ENCODE measurements around the gene USH1C.

USH1C gene

DNA sequence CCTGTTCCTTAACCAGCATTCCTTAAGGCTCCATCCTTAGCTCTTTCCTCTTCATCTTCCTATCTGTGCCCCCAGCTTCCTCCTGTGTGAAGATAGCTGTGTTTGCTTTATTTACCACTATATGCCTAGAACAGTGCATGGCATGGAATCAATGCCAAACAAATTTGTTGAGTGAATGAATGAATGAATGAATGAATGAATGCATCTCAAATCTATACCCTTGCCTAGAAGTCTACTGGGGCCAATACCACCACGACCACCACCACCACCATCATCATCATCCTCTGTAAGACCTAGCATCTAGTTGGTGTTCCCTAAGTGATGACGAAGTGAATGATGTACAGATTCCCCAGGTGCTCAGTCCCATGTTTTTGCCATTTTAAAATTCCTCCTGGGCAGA is 2.0 kb upstream of the USH1C start:
- DNase-seq: no peak

DNA sequence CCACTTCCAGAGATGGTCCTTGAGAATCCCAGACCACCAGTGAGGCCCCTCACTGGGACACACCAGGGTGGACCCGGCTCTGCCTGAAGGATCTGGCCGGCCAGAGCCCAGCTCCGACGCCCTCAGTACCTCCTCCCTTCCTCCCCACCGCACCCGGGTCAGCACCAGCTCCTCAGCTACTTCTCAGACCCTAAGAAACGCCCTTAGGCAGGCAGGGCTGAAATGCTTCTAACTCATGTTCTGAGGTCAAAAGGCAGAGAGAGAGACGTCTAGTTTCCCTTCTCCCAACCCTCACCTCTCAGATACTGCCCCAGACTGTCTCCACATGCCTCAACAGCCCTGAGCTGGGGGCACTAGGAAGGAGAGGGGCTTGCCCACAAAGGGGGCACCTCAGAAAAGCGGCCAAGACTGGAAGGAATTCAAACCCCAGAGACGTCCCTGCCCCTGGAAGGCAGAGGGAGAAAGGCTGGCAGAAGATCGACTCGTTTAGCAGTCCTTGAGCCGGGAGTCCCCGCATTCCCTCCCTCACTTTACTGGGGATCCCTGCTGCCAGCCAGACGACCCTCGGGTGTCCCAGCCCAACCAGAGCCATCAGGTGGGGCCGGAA is 539 bp downstream of the USH1C start:
- no peak for DNase-seq

- no peak for DNase-seq
Observed at GRCh38 chr11:17543041-17543440, 1.2 kb downstream of the USH1C start.

DNA sequence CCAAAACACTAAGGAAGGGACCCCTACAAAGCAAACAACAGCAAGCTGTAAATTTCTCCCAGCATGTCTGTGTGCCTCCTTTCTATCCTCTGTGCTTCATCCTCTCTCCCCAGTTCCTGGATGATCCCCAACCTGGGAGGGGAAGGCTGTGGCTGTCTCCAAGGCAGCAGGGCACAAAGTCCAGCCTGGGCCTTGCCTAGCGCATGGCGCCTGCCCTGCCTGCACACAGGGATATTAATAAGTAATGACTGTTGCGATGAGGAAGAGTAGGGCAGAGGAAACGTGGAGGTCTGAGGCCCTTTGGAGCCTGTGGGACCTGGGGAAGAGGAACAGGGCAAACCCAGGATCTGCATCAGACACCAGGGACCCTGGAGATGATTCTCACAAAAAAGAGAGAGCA is 2.0 kb downstream of the USH1C start:
- DNase-seq: no peak

GRCh38 chr11:17541330-17541885 is 2.8 kb downstream of the USH1C start:
- no peak for DNase-seq

DNA sequence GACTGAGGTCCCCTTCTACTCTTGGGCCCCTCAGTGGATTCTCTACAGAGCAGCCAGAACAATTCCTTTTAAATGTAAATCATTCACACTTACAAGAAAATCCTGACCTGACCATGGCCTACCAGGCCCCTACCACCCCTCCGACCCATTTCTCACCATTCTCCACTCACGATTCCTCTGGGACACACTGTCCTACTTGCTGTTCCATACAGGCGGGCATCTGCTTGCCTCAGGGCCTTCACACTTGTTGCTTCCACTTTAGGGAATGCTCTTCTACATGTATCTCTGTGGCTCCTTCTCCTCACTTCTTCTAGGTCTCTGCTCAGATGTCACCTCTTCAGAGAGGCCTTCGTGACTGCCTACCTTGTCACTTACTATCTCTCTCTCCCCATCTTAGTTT is 3.4 kb downstream of the USH1C start:
- DNase-seq: no peak

GRCh38 chr11:17538731-17539130 is 5.5 kb downstream of the USH1C start:
- DNase-seq: no peak

DNA sequence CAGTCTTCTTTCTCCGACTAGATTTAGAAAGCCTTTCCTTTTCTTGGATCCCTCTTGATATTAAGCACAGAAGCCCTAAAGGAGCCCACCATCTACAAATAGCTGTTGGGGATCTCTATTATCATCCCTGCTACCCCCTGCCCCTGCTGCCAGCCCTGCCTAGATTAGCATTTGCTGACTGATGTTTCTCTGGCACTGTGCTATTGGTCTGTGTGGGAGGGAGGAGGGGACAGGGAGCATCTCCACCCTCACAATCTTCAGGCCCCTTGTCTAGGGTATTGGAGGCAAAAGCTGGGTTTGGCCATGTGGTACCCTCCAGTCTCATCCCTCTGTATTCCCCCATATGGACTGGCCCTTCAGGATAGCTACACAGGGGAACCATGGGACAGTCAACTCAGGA is 6.2 kb downstream of the USH1C start:
- DNase-seq: no peak

DNA sequence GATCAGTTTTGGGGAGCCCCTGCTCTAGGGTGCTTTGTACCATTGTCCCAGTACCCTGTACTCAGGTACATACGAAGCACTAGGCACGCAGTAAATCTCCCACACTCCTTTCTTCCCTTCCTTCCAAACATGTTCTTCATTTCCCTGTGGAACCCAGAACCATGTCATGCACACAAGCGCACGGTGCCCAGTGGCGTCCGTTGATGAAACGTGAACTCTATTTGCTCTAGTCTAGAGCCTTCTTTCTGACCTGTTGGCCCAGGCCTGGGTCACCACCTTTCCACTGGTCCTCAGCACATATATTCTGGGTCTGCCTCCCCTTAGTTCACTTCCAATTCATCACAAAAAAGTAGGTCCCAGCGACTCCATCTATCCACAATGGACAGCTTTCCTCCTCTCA is 7.0 kb downstream of the USH1C start:
- DNase-seq: no peak

- DNase-seq: no peak
Observed at GRCh38 chr11:17535488-17535887, 8.7 kb downstream of the USH1C start.

DNA sequence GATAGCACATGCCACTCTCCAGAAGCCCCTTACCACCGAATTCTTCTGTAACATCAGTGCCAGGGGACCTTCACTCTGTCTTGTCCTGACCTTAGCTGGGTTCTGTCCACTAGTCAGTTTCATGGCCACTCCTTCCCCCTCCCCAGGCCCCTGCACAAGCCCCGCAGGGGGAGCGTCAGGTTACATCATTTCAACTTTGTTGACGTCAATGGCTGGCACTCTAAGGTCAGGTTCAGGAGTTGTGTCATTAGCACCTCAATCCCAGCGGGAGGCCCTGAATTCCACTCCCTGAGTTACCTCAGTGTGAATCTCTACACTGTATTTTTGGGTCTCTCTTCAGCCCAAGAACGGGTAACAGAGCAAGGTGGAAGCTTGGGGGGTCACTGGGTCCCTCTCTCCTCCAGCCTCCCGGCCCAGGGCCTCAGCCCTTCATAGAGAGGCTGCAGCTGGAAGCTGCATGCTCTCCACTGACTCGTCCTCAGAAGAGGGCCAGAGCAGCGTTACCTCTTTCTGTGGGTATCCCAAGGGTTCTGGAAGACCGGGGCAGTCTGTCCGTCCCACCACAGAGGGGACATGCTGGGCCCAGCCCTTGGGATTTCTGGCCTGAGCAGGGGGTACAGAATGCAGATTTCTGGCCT is 10.3 kb downstream of the USH1C start:
- no peak for DNase-seq

DNA sequence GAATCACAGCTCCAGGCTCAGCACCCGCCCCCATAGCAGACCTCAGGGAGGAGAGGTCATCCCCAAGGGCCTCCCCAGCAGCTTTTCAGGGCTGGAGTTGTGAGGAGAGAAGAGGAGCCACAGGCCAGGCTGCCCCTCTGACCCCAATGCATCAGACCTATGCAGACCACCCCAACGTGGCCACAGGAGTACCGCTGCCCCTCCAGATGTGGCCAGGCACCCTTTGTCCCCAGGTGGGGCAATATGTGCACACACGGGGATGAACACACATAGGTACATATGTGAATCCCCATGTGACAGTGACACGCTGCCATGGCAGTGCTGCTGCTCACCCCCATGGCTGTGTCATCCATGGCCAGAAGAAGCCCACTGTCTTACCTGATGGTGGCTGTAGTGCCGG is 10.9 kb downstream of the USH1C start:
- DNase-seq: no peak

- no peak for DNase-seq
Observed at GRCh38 chr11:17532784-17533183, 11.4 kb downstream of the USH1C start.

DNA sequence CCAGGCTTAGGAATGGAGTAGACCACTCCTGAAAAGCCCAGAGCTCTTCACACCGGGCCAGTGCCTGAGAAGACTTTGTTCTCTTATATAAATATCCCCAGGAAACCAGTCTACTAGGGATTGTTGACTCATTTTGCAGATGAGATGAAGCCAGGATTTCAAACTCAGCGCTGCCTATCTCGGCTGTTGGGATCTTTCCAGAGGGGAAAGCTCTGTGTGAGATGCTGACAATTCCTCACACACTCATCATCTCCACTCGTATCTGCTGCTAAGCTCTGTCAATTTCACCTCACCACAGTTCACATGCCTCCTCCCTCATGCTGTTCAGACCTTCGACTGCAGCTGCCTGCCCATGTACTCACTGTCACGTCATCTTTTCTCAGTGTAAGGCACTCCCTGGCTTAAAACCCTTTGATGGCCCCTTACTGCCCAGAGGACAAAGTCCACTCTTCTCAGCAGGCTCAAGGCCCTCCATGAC is 12.5 kb downstream of the USH1C start:
- no peak for DNase-seq

DNA sequence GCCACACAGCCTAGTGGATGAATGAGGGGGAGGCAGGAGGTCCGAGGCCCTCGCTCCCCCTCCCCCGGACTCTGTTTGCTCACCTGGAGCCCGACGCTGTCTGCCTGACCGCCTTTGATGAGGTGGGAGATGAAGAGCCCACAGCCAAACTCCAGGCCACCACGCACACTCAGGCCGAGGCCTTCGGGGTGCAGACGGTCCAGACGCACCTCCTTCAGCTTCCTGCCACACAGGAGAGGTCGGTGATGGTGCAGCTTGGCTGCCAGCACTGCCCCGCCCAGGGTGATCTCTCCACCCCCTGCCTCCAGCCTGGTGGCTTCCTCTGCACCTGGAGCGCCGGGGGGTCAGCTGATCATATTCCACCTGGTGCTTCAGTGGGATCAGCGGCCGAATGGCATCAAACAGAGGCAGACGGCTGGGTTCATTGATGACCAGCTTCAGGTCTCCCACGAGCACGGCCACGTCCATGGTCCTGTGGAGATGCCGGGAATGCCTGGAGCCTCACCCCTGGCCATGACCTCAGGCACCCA is 13.1 kb downstream of the USH1C start:
- DNase-seq: no peak

GRCh38 chr11:17529844-17530185 is 14.4 kb downstream of the USH1C start:
- DNase-seq: no peak

- DNase-seq: no peak
Observed at GRCh38 chr11:17528906-17529843, 15.0 kb downstream of the USH1C start.

DNA sequence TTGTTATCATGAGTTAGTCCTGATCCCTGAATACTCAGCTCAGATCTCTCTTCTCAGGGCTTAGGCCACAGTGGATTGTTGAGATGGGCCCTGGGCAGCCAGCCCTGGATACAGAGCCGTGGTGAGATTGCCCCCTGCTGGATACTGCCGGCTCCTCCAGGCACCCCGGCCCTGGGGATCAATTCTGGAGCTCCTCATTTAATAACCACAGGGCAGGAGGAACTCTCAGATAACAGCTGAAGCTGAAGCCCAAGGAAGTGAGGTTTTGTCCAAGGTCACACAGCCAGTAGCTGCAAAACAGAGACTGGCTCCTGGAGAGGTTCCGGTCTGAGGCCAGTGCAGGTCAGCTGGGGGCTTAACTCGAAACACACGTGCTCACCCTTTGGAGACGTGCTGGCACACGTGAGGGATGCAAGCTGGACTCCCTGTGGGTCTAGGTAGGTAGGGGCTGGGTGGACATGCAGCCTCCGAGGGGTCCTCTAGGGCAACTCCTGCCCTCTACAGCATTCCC is 16.0 kb downstream of the USH1C start:
- peak; percentile 16 for DNase-seq

DNA sequence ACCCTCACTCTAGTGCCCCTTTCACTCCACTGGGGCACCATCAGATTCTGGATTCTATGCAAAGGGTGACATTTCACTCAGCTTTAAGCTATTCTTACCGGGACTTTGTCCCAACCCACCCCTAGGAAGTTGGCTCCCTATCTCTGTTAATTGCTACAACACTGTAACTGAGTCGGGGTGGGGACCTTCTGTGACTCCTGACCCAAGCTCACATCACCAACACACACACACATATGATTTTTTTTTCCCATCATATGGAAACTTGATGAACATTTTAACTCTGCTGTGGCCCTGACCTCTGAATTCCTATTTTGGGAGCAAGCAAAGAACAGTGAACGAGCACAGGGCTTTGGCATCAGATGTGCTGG is 16.6 kb downstream of the USH1C start:
- no peak for DNase-seq

DNA sequence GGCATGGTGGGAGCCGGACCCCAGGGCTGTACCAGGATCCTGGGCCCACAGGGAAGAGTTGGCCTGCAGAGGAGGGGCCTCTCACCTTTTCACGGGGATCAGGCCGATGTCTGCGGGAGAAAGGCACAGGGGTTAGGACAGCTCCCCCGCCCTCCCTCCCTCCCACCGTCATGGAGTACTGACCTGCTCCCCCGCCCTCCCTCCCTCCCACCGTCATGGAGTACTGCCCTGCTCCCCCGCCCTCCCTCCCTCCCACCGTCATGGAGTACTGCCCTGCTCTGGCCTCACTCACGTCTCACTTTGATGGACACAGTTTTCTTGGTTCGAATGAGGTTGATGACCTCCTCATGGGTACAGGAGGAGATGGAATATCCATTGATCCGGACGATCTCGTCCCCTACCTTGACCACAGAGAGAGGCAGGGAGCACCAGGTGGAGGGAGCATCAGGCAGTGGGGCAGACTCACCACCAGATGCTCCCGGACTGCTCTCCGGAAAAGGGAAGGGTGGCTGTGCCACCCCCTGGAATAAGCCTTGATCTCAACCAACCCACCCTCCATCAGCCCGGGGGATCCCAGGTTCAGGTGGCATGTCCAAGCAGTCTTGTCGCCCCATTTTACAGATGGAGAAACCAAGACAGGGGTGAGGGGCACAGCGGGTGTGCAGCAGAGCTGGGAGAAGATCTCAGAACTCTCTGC is 17.1 kb downstream of the USH1C start:
- DNase-seq: no peak

- DNase-seq: no peak
Observed at GRCh38 chr11:17526326-17526725, 17.9 kb downstream of the USH1C start.

- no peak for DNase-seq
Observed at GRCh38 chr11:17525570-17525969, 18.6 kb downstream of the USH1C start.

DNA sequence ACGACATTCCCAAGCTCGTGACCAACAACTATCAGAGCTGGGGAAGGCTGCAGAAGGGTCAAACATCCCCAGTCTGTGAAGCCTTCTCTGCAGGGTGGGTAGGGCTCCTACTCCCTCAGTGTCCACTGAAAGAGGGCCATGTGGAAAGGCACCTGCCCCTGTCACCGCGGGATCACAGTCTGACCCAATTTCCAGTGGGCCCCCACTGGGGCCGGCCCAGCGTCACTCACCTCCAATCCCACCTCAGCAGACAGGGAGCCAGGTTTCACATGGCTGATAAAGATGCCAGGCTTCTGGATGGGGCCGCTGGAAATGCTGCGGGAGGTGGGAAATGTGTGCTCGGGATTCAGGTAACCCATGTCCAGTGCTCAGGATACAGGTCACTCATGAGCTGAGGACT is 20.0 kb downstream of the USH1C start:
- no peak for DNase-seq

All from effector CD4-positive, alpha-beta T cell (primary cell).